HG02623 (cell line): ENCODE measurements around the gene METTL9.
"Not testable (repeated sequence)": the region's sequence is repeated elsewhere in the genome, so short reads cannot be mapped to it uniquely, and the experiment has no call there.

Source experiments
- ATAC-seq: cut with Tn5 transposase; IDR thresholded peaks from one replicate; pipeline ENCODE4 v1.9.1; 2021; ENCODE audit warnings: moderate library complexity; ENCODE audit not compliant: unreplicated experiment

METTL9 gene

GRCh38 chr16:21656795-21657768 is 57.7 kb downstream of the METTL9 start:
- ATAC-seq: no peak

DNA sequence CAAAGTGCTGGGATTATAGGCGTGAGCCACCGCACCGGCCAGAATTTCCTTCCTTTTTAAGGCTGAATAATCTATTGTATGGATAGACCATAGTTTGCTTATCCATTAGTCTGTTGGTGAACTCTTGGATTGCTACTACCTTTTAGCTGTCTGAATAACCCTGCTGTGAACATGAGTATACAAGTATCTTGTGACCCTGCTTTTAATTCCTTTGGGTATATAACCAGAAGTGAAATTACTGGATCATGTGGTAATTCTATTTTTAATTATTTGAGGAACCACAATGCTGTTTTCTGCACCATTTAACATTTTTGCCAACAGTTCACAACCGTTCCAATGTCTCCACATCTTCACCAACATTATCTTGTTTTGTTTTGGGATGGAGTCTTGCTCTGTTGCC is 59.7 kb downstream of the METTL9 start:
- no peak for ATAC-seq

GRCh38 chr16:21663889-21664647 is 64.7 kb downstream of the METTL9 start, which contains the start of gene OTOA:
TSS of gene OTOA (plus strand) at chr16:21663968. CDS start at chr16:21678515, 14,547 bp downstream.
- ATAC-seq: no peak

- no peak for ATAC-seq
Measured at GRCh38 chr16:21664801-21665492, 65.6 kb downstream of the METTL9 start.

DNA sequence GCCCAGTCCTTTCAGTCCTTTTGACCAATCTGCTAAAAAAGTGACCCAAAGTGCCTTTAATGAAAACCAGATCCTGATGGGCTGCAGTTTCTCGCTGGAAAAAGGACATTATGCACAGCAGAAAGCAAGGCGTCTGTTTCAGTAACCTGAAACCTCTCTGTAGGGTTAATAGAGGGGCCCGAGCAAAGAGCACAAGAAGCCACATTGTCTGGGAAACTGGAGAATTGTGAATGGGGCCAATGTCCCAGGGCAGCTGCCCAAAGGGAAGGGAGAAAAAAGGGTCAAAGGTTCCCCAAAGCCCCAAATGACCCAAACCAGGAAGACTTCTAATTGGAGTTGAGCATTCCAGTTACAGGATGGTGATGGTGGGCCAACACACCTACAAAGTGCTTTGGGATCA is 67.4 kb downstream of the METTL9 start:
- no peak for ATAC-seq

- no peak for ATAC-seq
Measured at GRCh38 chr16:21667575-21667974, 68.2 kb downstream of the METTL9 start.

GRCh38 chr16:21673469-21673868 is 74.1 kb downstream of the METTL9 start:
- no peak for ATAC-seq

- ATAC-seq: not testable (repeated sequence)
Measured at GRCh38 chr16:21674456-21674855, 75.1 kb downstream of the METTL9 start.

DNA sequence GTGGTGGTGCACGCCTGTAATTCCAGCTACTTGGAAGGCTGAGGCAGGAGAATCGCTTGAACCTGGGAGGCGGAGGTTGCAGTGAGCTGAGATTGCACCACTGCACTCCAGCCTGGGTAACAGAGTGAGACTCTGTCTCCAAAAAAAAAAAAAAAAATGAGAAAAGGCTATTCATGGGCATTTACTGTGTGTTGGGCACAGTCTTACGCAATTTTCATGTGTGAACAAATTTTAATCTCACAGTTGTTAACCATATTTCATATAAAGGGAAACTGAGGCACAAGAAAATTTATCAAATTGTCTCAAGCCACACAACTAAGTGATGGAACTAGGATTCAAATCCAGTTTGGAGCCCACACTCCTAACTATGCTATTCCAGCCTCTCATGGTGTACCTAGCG is 81.3 kb downstream of the METTL9 start:
- ATAC-seq: not testable (repeated sequence)

DNA sequence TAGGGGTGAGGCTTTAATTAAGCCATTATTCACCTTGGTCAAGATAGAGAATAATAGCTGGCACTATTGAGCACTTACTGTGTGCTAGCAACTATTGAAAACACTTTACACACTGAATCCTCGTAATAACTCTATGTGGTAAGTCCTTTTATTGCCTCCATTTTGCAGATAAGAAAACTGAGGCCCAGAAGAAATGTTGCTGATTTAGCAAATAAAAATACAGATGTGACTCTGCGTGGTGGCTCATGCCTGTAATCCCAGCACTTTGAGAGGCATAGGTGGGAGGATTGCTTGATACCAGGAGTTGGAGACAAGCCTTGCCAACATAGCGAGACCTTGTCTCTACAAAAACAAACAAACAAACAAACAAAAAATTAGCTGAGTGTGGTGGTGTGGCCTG is 83.8 kb downstream of the METTL9 start:
- ATAC-seq: no peak

GRCh38 chr16:21684199-21684598 is 84.8 kb downstream of the METTL9 start:
- no peak for ATAC-seq

DNA sequence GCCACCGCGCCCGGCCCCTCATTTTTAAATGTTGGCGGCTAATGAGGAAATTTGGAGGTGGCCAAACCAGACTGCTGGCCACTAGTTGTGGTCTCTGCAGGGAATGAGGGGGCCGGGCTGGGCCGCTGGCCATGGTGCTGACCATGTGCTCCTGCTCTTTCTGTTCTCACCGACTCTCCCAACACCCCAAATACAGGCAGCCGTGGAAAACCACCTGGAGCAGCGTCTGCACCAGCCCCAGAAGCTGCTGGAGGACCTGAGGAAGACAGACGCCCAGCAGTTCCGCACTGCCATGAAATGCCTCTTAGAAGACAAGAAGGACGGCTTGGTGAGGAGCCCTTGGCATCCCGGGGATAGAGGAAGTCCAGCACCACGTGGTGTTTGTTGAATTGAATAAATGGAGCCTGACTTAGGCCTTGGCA is 85.7 kb downstream of the METTL9 start:
- ATAC-seq: no peak

DNA sequence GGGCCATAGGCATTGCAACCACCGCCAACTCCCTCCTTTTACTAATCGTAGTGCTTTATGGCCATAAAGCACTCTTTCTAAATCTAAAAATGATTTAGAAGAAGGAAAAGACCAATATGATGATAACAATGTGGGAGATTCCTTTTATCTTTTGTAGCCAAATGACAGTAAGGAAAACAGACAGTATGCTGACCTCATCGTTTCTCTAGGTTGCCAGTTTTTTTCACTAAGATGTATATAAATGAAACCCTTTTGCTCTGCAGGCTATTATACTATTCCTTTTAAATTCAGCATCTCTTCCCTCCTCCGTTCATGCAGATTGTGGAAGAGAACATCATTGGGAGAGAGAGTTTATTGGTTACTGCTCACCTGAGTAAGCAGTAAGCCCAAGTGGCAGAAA is 89.7 kb downstream of the METTL9 start:
- no peak for ATAC-seq

GRCh38 chr16:21690967-21691366 is 91.6 kb downstream of the METTL9 start:
- not testable (repeated sequence) for ATAC-seq

DNA sequence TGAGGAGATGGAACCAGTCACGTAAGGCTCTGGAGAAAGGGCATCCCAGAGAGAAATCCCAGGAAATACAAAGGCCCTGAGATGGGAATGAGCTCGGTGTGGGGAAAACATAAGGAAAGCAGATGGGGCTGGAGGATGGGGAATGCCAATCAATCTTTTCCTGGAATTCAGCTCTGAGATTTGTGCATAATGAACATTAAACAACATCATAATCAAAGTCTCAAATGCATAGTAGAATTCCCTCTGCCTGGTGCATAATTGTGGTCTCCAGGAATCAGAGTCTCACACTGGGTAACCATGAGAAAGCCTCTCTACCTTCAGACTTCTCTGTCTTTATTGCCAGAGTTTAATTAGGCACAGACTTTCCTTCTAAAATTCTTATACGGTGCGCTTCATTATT is 95.2 kb downstream of the METTL9 start:
- no peak for ATAC-seq

GRCh38 chr16:21697032-21697431 is 97.7 kb downstream of the METTL9 start:
- no peak for ATAC-seq

- ATAC-seq: no peak
Measured at GRCh38 chr16:21698169-21699032, 99.0 kb downstream of the METTL9 start.

DNA sequence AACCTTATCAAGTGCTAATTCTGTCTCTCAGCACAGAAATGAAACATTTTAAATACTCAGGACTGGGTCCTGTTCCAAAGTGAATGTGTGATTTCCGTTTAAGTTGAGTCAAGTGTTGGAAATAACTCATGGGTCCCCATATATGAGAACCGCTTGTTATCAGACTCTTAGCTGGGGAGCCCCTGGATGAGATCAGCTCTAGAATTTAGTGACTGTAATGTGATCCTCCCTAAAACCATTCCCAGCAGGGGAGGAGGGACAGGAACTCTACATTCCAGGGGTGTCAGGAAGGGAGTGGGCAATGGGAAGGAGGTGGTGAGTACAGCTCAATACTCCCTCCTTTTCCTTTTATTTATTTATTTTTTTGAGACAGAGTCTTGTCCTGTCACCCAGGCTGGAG is 101.9 kb downstream of the METTL9 start:
- no peak for ATAC-seq

- no peak for ATAC-seq
Measured at GRCh38 chr16:21702276-21702675, 102.9 kb downstream of the METTL9 start.

- no peak for ATAC-seq
Measured at GRCh38 chr16:21703156-21703555, 103.8 kb downstream of the METTL9 start.
